GM18499 (cell line): Measurements from ENCODE around the gene HVCN1.
"Not testable (repeated sequence)": the region's sequence is repeated elsewhere in the genome, so short reads cannot be mapped to it uniquely, and the experiment has no call there.

Experiments used
- ATAC-seq: cut with Tn5 transposase; IDR thresholded peaks from one replicate; pipeline ENCODE4 v1.9.1; 2021; ENCODE audit warnings: moderate number of reproducible peaks; ENCODE audit not compliant: insufficient read depth, unreplicated experiment

HVCN1 gene, protein sequence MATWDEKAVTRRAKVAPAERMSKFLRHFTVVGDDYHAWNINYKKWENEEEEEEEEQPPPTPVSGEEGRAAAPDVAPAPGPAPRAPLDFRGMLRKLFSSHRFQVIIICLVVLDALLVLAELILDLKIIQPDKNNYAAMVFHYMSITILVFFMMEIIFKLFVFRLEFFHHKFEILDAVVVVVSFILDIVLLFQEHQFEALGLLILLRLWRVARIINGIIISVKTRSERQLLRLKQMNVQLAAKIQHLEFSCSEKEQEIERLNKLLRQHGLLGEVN

GRCh38 chr12:110688446-110689280, at the start of gene HVCN1:
HVCN1 (minus strand) TSS chr12:110689115; CDS start chr12:110683245, 5,870 bp downstream.
- no peak for ATAC-seq

GRCh38 chr12:110737532-110737931, 48.6 kb upstream of the HVCN1 start:
- ATAC-seq: no peak

DNA sequence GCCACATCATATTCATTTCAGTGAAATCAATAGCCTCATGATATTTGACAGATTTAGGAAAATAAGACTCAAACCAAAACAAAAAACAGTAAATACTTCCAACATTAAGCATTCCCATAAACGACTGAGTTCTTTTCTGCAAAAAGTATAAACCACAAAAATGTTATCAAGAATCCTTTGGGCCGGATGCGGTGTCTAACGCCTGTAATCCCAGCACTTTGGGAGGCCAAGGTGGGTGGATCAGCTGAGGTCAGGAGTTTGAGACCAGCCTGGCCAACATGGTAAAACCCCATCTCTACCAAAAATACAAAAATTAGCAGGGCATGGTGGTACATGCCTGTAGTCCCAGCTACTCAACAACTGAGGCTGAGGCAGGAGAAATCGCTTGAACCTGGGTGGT, 48.1 kb upstream of the HVCN1 start:
- not testable (repeated sequence) for ATAC-seq

GRCh38 chr12:110733900-110734299, 45.0 kb upstream of the HVCN1 start:
- no peak for ATAC-seq

GRCh38 chr12:110733089-110733715, 44.3 kb upstream of the HVCN1 start:
- ATAC-seq: no peak

DNA sequence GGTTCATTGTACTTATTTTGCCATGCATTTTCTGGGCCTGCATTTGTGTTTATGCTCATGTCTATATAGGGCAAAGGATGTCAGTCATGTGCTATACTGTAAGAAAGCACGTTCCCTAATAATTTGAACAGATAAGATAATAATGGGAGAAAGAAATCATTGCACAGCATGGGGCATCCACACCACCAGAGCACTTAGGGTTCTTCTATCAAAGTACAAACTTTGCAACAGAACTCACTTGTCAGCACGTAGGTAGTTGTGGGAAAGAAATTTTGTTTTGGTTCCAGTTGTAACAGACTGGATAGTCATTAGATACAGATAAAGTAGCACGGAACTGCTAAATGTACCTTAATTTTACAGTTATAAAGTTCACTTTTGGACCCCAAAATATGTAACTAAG, 43.7 kb upstream of the HVCN1 start:
- no peak for ATAC-seq

DNA sequence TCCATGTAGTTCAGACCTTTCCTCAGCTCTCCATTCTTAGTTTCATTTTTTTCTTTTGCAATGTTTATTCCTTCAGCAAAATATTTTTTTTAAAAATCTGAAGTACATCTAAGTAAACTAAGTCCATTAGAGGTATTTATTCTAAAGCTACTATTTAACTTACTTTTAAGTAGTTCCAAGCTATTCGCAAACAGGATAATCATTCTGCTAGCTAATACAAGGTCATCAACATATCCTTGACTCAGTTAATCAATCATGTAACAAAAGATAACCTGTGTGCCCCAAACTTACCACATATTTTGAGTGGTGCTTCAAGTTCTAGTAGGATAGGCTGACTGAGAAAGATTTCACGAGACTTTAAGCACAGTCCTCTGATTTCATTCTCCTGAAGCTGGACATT, 42.6 kb upstream of the HVCN1 start:
- ATAC-seq: no peak

DNA sequence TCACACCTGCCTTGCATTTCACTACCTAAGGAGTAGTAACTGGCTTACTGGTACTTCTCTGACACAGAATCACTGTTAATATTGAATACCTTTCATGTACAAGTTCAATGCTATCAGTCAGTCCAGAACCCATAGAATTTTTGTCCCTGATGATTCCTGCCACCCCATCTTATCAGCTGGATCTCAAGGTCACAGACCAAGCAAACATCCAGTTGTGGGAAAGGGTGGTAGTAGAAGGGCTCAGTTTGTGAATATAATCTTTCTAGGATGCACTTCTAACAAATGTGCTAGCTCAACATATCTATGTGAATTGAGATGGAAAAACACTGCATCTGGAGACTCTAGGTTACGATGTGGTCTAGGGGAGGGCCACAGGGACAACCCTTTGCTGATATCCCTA, 39.7 kb upstream of the HVCN1 start:
- ATAC-seq: no peak

DNA sequence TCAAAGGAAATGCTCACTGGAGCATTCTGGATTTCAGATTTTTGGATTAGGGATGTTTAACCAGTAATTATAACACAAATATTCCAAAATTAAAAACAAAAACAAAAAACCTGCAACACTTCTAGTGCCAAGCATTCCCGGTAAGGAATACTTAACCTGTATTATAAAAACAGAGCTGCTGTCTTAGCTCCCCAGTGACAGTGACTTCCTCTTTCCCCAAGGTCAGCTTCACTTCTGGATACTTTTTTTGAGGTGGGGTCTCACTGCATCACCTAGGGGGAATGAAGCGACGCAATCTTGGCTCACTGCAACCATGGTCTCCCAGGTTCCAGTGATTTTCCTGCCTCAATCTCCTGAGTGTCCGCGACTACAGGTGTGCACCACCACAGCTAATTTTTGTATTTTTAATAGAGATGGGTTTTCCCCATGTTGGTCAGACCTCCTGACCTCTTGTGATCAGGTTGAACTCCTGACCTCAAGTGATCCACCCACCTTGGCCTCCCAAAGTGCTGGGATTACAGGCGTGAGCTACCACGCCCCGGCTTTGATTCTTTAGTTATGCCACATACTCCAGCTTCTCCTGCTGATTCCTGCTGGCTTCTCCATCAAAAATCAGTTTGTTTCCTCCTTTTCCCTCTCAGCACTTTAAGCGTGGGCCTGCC, 37.9 kb upstream of the HVCN1 start:
- ATAC-seq: no peak

GRCh38 chr12:110726028-110726427, 37.1 kb upstream of the HVCN1 start:
- no peak for ATAC-seq

GRCh38 chr12:110725267-110725666, 36.4 kb upstream of the HVCN1 start:
- ATAC-seq: no peak

- not testable (repeated sequence) for ATAC-seq
Observed at GRCh38 chr12:110722892-110723291, 34.0 kb upstream of the HVCN1 start.

- no peak for ATAC-seq
Observed at GRCh38 chr12:110721570-110721969, 32.7 kb upstream of the HVCN1 start.

DNA sequence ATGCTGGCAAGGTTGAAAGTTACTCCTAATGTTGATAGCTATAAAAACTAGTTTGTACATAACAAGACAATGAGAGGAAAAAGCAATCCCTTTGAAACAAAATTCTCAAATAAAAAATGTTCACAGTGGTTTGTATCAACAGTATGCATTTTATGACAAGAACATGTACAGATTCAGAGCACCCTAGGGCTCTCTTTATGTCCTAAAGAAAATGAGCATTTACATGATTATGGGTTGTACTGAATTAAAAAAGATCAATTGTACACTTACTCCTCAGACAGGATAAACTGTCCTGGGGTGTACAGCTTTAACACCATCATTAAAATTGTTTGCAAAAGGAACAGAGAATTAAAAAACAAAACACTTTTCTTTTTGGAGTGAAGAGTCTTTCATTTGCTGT, 31.6 kb upstream of the HVCN1 start:
- no peak for ATAC-seq

DNA sequence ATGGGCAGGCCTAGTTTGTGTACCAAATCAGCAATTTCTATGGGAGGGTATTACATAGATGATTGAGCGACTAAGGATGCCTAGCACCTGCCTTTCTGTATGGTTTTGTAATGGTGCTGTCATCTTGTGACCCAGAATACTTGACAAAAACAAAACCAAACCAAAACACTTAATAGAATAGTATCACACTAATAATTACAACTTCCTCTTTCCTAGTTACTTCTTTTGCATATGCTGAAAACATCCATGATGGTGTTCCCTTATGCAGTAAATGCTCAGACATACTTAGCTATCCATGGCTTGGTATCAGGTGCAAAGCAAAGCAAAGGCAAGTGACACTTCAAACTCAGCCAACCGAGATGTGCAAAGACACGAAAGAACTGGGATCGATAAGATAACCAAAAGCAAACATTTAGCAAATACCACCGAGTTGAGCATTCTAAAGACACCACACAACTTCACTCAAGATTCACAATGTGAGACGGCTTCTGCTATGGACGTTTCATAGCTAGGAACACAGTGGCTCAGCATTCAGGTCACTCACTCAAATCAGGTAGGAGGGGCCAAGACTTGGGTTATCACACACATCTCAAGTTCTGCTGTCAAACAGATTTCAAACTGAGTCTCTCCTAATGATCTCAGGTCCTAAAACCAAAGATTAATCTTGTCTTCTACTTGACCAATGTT, 29.4 kb upstream of the HVCN1 start:
- no peak for ATAC-seq

GRCh38 chr12:110717037-110717436, 28.1 kb upstream of the HVCN1 start:
- ATAC-seq: no peak

- no peak for ATAC-seq
Observed at GRCh38 chr12:110708917-110709316, 20.0 kb upstream of the HVCN1 start.

GRCh38 chr12:110705309-110705708, 16.4 kb upstream of the HVCN1 start:
- no peak for ATAC-seq

- ATAC-seq: no peak
Observed at GRCh38 chr12:110704750-110705149, 15.8 kb upstream of the HVCN1 start.

- no peak for ATAC-seq
Observed at GRCh38 chr12:110704231-110704630, 15.3 kb upstream of the HVCN1 start.
